Left lobe of liver (tissue), 2 donors: Measurements from ENCODE around the gene ZNF438. TPM values are rescaled to one million over a fixed set of nuclear protein-coding genes. Genes with fewer than 3 reads are reported as not detected.
"Not testable (repeated sequence)": the region's sequence is repeated elsewhere in the genome, so short reads cannot be mapped to it uniquely, and the experiment has no call there.

ENCODE experiments used
- ATAC-seq: fragments of 200-7000 bp; cut with Tn5 transposase; one replicate; pipeline ENCODE4 v1.9.1; 2020; ENCODE audit warnings: mild to moderate bottlenecking, moderate library complexity
- DNase-seq: peaks from one replicate; pipeline ENCODE4 v3.0.0-alpha.2; 2020; ENCODE audit warnings: low spot score
- total RNA-seq: library from RNA; stranded (reverse); gene quantifications from one replicate; pipeline ENCODE4 v1.2.1, GENCODE V29; 2021
- donor health status: DM: no; HTN: no; CAD: no; lungs with moderate emphysema.
- donor health status: DM: no; HTN: yes; CAD: no.

Gene ZNF438
- total RNA-seq, result 1.9 TPM

GRCh38 chr10:31031558-31032257, at the start of gene ZNF438:
TSS of gene ZNF438 (minus strand) at chr10:31031865. CDS start at chr10:30877034, 154,831 bp downstream.
- peak; percentile 93 for ATAC-seq
- DNase-seq, result peak; percentile 96

GRCh38 chr10:31076610-31076988, 44.9 kb upstream of the ZNF438 start:
- no peak for DNase-seq
- ATAC-seq, result no peak

- ATAC-seq (no peak), DNase-seq (no peak)
Measured at GRCh38 chr10:31075881-31076609, 44.4 kb upstream of the ZNF438 start.

GRCh38 chr10:31075434-31075833, 43.8 kb upstream of the ZNF438 start:
- DNase-seq (no peak), ATAC-seq (no peak)

GRCh38 chr10:31074722-31075086, 43.0 kb upstream of the ZNF438 start:
- ATAC-seq (no peak), DNase-seq (no peak)

GRCh38 chr10:31073996-31074721, 42.5 kb upstream of the ZNF438 start:
- ATAC-seq, result no peak
- DNase-seq, result no peak

- ATAC-seq (no peak), DNase-seq (no peak)
Measured at GRCh38 chr10:31073211-31073610, 41.5 kb upstream of the ZNF438 start.

- no peak for DNase-seq
- ATAC-seq, result no peak
Measured at GRCh38 chr10:31072451-31072850, 40.8 kb upstream of the ZNF438 start.

GRCh38 chr10:31071232-31072005, 39.8 kb upstream of the ZNF438 start:
- ATAC-seq (no peak), DNase-seq (no peak)

GRCh38 chr10:31070691-31071090, 39.0 kb upstream of the ZNF438 start:
- DNase-seq (no peak), ATAC-seq (no peak)

- ATAC-seq, result no peak
Measured at GRCh38 chr10:31070025-31070424, 38.4 kb upstream of the ZNF438 start.

GRCh38 chr10:31069411-31069810, 37.7 kb upstream of the ZNF438 start:
- no peak for ATAC-seq
- DNase-seq, result no peak

More at GRCh38 chr10:31070025-31070424, 38.4 kb upstream of the ZNF438 start:
- no peak for DNase-seq

- ATAC-seq, result no peak
- no peak for DNase-seq
Measured at GRCh38 chr10:31064348-31064747, 32.7 kb upstream of the ZNF438 start.

- ATAC-seq (no peak), DNase-seq (no peak)
Measured at GRCh38 chr10:31063841-31064240, 32.2 kb upstream of the ZNF438 start.

- ATAC-seq (no peak), DNase-seq (no peak)
Measured at GRCh38 chr10:31062856-31063255, 31.2 kb upstream of the ZNF438 start.

- ATAC-seq, result no peak
Measured at GRCh38 chr10:31061941-31062340, 30.3 kb upstream of the ZNF438 start.

GRCh38 chr10:31058795-31059703, 27.4 kb upstream of the ZNF438 start:
- ATAC-seq (no peak), DNase-seq (no peak)

More at GRCh38 chr10:31061941-31062340, 30.3 kb upstream of the ZNF438 start:
- DNase-seq, result no peak

- DNase-seq, ATAC-seq: not testable (repeated sequence)
Measured at GRCh38 chr10:31056678-31057077, 25.0 kb upstream of the ZNF438 start.

GRCh38 chr10:31055573-31056251, 24.0 kb upstream of the ZNF438 start:
- no peak for DNase-seq
- ATAC-seq, result no peak
